GM12891 (cell line): ENCODE data around the gene CLK4.

Experiments used
- DNase-seq: peaks from one replicate; pipeline ENCODE4 v3.0.0; 2011; ENCODE audit warnings: low spot score; ENCODE audit not compliant: insufficient read length
- FAIRE-seq: peaks from 2 replicates; lab custom pipeline; 2011; peaks lifted over from hg19 to GRCh38; lab: Jason Lieb, UNC
- PAX5 ChIP-seq: IDR thresholded peaks from 2 replicates; pipeline ENCODE4 v1.6.1; 2011; ENCODE audit warnings: low read length, moderate library complexity, mild to moderate bottlenecking; ENCODE audit not compliant: insufficient read depth, severe bottlenecking
- POLR2A ChIP-seq: IDR thresholded peaks from 2 replicates; pipeline ENCODE4 v1.6.1; 2011; ENCODE audit warnings: low read depth, low read length, control low read depth
- POLR2AphosphoS5 ChIP-seq: IDR thresholded peaks from 2 replicates; pipeline ENCODE4 v1.6.1; 2011; ENCODE audit warnings: low read depth, low read length, control low read depth
- POU2F2 ChIP-seq: IDR thresholded peaks from 2 replicates; pipeline ENCODE4 v1.6.1; 2011; ENCODE audit warnings: low read depth, mild to moderate bottlenecking, control low read depth, low read length, moderate library complexity
- SPI1 ChIP-seq: IDR thresholded peaks from 2 replicates; pipeline ENCODE4 v1.6.1; 2011; ENCODE audit warnings: low read depth, low read length, control low read depth
- TAF1 ChIP-seq: IDR thresholded peaks from 2 replicates; pipeline ENCODE4 v1.6.1; 2011; ENCODE audit warnings: low read depth, low read length, control low read depth

The CLK4 gene

DNA sequence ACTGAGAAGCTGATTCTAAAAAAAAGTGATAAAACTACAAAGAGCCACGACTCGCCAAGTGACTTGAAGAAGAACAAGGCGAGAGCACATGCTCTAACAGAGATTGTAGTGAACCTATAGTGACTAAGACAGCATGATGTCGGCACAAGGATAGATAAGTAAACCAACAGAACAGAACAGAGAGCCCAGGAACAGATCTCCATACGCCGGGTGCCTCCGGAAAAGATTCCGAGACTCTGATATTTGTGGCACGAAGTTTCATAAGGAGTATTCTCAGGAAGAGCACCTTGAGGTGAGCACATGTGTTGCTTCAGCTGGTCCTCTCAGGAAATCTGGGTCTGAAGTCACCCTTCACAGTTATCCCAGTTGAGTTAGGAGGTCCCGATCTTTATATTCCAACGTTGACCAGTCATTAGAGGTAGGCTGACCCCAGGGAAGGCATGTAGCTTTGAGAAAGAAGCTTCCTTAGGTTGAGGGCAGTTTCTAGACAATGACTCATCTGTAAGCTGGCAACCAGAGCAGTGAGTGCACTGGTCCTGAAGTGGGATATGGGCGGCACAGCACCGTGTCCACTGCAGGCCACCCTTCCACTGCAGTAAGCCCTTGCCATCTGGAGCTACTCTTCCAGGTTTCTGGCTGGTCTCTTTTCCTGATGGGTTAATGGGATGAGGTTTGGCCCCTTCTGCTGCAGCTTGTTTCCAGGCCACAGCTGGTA, 13.6 kb upstream of the CLK4 start:
- FAIRE-seq, result no peak
- no peak for DNase-seq
- TF ChIP-seq PAX5 (no peak), SPI1 (no peak), POLR2A (no peak), POU2F2 (no peak), TAF1 (no peak)

DNA sequence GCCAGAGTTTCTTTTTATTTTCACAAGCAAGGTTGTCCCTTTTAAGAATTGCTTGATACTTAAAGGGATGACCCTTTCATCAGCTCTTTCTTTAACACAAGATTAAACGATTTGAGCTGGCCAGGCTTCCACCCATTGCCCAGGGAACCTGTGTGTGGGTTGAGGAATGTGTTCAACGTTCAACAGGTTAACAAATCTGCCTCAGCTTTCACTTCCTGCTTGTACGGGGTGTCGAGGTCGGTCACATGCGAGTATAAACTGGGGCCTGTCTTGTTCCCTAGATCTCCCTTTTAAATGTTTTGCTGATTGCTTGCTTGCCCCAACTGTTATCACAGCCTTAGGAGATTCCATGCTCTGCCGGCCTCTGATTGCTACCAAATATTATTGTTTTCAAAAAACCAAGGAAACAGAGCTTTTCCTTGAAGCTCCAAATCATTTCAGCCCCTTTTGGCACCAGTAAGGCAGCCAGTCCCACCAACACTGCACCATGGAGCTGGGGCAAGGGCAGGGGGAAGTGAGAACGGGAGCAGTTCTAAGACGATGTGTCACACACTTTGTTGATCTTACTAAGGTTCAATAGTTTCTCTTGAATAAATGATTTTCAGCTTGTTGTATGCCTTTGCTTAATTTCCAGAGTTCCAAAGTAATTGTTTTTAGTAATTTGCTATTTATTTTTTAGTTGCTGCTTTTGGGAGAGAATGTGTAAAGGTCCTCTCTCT, 10.7 kb upstream of the CLK4 start:
- TF ChIP-seq SPI1 (peak; percentile 67), PAX5 (no peak)
- FAIRE-seq (peak; percentile 47), DNase-seq (no peak)

DNA sequence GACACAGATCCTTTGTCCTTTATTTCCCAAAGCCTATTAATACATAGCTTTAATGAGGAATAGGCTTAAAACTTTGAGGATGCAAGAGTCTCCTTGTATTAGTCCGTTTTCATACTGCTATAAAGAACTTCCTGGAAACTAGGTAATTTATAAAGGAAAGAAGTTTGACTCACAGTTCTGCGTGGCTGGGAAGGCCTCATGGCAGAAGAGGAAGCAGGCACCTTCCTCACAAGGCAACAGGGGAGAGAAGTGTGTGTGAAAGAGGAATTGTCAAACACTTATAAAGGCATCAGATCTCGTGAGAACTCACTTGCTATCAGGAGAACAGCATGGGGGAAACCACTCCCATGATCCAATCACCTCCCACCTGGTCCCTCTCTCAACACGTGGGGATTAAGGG, 5.4 kb upstream of the CLK4 start:
- FAIRE-seq, result no peak
- DNase-seq, result no peak
- TF ChIP-seq POU2F2 (no peak), PAX5 (no peak), SPI1 (no peak), POLR2A (no peak), TAF1 (no peak), POLR2AphosphoS5 (no peak)

DNA sequence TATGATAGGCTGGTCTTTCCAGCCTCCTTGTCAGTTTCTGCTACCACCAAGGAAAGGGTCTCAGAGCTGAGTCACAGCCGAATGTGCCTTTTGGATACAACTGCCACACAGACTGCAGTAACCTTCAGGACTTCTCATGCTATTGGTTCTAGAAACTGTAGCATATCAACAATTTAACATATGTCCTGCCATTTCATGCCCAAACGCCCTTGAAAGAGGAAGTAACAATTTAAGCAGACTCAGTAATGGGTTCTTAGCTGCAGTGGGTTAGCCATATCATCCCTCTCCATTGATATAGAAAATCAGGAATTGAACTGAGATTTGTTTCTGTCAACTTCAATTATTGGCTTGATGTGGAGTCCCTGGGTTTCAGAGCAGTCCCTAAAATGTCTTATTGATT, 4.1 kb upstream of the CLK4 start:
- TF ChIP-seq POLR2AphosphoS5 (no peak), POLR2A (no peak)
- DNase-seq (no peak), FAIRE-seq (no peak)

DNA sequence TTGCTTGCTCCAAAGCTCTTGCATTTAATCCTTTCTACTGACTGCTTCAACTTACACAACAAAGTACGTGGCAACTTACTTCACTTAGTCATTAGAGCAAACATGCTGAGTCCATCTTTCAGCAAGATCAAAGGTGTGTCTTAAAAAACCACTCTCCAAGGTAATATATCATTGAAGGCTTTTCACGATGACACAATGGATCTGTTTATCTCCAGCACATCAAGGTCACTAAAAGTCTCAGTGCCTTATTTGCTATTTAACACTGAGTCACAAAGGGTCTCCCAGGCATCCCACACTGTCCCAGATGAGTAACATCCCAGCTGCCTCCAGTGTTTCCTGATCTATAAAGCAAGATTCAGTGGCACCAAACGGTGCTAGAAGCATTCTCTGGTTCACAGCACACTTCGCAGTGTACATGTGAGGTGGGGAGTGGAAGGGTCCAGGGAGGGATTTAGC, 3.7 kb upstream of the CLK4 start:
- FAIRE-seq (no peak), DNase-seq (no peak)
- TF ChIP-seq PAX5 (no peak), POLR2AphosphoS5 (no peak), POU2F2 (no peak), TAF1 (no peak), SPI1 (no peak), POLR2A (no peak)

DNA sequence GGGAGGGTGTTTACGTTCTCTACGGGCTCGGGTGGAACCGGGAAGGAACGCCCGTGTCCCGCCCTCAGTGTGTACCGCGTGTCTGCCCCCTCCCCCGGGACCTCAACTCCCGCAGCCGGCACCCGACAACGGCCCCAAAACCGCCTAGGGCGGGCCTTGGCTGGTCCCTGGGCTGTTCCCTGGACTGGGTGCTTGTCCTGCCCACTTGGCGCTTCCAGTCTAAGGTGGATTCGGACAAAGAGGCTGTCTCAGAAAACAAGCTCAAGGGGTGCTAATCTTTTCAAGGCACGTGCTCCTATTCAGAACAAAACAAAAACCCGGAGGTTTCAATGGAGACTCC, 379 bp upstream of the CLK4 start:
- no peak for FAIRE-seq
- TF ChIP-seq POLR2AphosphoS5 (no peak), POLR2A (no peak), TAF1 (no peak), POU2F2 (no peak), PAX5 (no peak), SPI1 (no peak)
- DNase-seq, result no peak

DNA sequence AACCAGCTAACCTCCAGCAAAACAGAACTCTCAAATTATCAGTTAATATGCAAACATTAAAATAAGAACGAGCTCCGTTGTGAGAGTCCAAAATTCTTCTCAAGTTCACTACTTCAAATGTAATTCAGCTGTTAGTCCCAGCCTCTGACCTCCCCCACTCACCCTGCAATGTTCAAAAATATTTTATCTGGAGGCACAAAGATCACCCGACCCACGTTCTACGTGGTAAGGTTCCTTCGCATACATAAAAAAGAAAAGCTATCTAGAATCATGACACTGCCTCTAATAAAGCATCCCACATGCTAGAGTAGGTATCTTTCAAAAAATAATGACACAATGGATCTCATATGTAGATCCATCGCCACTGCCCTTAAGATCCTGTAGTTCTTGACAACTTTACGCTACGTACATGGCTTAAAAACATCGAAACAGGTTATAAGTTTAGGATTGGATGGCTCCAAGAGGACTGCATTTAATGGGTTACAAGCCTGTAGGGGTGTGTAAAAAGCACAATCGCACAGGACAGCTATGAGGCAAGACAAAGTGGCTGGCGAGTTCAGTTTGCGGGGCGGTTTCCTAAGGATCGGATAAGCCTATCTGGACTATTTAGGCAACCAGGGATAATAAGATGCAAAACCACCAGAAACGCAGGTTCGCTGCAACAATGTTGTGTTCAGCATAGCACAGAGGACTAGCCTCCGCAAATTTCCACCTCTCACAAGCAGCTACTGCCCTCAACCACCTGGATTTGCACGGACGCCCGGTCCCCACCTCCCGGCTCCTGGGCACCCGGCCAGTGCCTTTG, 969 bp downstream of the CLK4 start:
- DNase-seq (no peak), FAIRE-seq (peak; percentile 86)
- TF ChIP-seq PAX5, result no peak
- no peak for TF ChIP-seq TAF1

DNA sequence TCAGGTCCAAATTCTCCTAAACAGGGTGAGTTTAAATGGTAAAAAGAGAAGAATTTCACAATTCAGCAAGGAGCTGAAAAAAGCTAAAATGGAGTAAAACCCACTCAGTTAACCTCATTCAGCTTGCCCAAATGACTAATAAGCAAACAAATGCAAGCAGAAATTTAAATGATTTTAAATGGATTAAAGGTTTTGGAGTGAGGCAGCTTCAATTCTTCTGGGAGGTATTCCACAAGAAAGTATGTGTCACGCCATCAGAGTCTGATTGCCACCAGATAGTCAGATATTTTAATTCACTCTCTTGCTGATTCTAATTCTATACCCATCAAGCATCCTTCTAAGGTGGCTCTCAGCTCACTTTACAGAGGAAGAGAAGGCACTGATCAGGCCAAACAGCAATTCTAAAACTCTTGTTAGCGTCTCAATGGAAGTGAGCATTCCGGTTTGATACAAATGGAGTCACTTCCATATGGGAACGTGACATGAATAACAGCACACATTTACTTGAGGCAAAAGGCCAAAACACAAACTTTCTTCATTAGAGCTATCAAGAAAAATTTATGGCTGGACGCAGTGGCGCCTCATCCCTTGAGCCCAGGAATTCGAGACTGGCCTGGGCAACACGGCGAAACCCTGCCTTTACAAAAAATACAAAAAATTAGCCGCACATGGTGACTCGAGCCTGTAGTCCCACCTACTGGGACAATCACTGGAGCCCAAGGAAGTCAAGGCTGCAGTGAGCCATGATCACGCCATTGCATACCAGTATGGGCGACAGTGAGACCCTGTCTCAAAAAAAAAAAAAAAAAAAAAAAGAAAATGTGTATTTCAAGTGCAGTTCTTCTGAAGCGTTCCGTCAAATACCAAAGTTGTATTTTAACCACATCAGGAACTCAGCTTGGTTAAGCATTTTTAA, 2.0 kb downstream of the CLK4 start:
- DNase-seq (no peak), FAIRE-seq (no peak)
- TF ChIP-seq TAF1, result no peak
- TF ChIP-seq POLR2A, result no peak
- no peak for TF ChIP-seq SPI1
- no peak for TF ChIP-seq POU2F2
- no peak for TF ChIP-seq POLR2AphosphoS5
- no peak for TF ChIP-seq PAX5

DNA sequence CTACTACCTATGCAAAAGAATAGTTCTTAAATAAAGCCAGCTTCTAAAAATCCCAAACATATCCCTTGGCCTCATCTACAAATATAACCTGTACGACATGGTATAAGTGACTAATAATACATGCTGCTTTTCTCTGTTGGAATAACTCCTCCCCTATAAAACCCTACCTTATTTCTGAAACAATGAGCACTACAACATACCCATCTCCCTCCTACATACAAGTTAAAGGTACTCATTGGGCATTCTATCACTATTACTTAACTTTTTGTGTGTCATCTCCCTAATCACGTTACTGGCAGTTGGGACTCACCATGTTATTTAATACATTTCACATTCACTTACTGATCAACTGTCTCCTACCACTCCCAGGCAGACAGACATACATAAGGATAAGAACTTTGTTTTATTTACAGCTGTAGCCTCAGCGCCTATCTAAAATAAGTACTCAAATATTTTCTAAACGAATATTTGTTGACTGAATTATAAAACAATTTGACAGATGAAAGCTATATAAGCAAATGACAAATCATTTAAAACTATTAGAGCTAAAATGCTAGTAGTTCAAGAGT, 4.1 kb downstream of the CLK4 start:
- FAIRE-seq (no peak), DNase-seq (no peak)
- TF ChIP-seq POU2F2 (no peak), POLR2AphosphoS5 (no peak), POLR2A (no peak), PAX5 (no peak), SPI1 (no peak), TAF1 (no peak)
